SK-N-SH (cell line): ENCODE results near the gene FGF9. TPM values are rescaled to one million over a fixed set of nuclear protein-coding genes. Genes with fewer than 3 reads are reported as not detected.

Source experiments
- CTCF ChIA-PET: fragments of 300-600, 350-600 bp; formaldehyde crosslinking; extraction: SDS; loops from one replicate; lab custom pipeline; 2021; lab: Yijun Ruan, JAX
- POLR2A ChIA-PET: fragments of 350-600 bp; sonication (Branson Sonifier 250); formaldehyde crosslinking; extraction: SDS; loops from one replicate; lab custom pipeline; 2020; ENCODE audit warnings: antibody characterized with exemption, inconsistent platforms; lab: Yijun Ruan, JAX
- DNase-seq: peaks from one replicate; pipeline ENCODE4 v3.0.0; 2012
- H2AFZ ChIP-seq: fragments of 200-600 bp; sonication (generic); 2 replicates; pipeline ENCODE4 v1.8.1; 2016; ENCODE audit warnings: antibody characterized with exemption, mild to moderate bottlenecking, low read depth
- H3F3A ChIP-seq: fragments of 200-600 bp; sonication (generic); replicated peaks from 2 replicates; pipeline ENCODE3; 2016; ENCODE audit warnings: antibody characterized with exemption, mild to moderate bottlenecking; ENCODE audit not compliant: insufficient read depth
- H3K27ac ChIP-seq, 2 experiments: fragments of 200-500 bp in 1 of 2; fragments of 200-600 bp in 1 of 2; sonication (Bioruptor generic) in 1 of 2; sonication (generic), shearing (Covaris generic) in 1 of 2; 2 replicates each; pipeline versions ENCODE4 v1.5.1 to v1.6.1; 2014 to 2016; ENCODE audit warnings: low read depth in 2 of 2, inconsistent platforms in 1 of 2, low read length in 1 of 2, mild to moderate bottlenecking in 1 of 2, mixed read lengths in 1 of 2
- H3K27me3 ChIP-seq: fragments of 200-600 bp; sonication (generic), shearing (Covaris generic); 2 replicates; pipeline ENCODE4 v1.6.1; 2016; ENCODE audit warnings: mixed run types; ENCODE audit not compliant: insufficient read depth
- H3K36me3 ChIP-seq, 2 experiments: fragments of 200-500 bp in 1 of 2; fragments of 200-600 bp in 1 of 2; sonication (Bioruptor generic) in 1 of 2; sonication (generic) in 1 of 2; replicated peaks in 1 of 2; 2 replicates each; pipeline versions ENCODE3 to v1.5.1; 2014 to 2016; ENCODE audit warnings: low read length in 1 of 2, mild to moderate bottlenecking in 1 of 2; ENCODE audit not compliant: insufficient read depth in 2 of 2, control insufficient read depth in 1 of 2
- H3K4me1 ChIP-seq, 2 experiments: fragments of 200-500 bp in 1 of 2; fragments of 200-600 bp in 1 of 2; sonication (Bioruptor generic) in 1 of 2; sonication (generic), shearing (Covaris generic) in 1 of 2; 2 replicates each; pipeline versions ENCODE4 v1.5.1 to v1.6.1; 2014 to 2016; ENCODE audit warnings: low read depth in 1 of 2, low read length in 1 of 2, mixed run types in 1 of 2; ENCODE audit not compliant: insufficient read depth in 2 of 2, control insufficient read depth in 1 of 2
- H3K4me2 ChIP-seq: fragments of 200-600 bp; sonication (generic), shearing (Covaris generic); 2 replicates; pipeline ENCODE4 v1.6.1; 2017; ENCODE audit warnings: mixed run types
- H3K4me3 ChIP-seq, 2 experiments: fragments of 200-500 bp in 1 of 2; fragments of 200-600 bp in 1 of 2; sonication (Bioruptor generic) in 1 of 2; sonication (generic), shearing (Covaris generic) in 1 of 2; 2 replicates each; pipeline versions ENCODE4 v1.5.1 to v1.8.1; 2014 to 2016; ENCODE audit warnings: low read depth in 2 of 2, inconsistent platforms in 1 of 2, low read length in 1 of 2, mild to moderate bottlenecking in 1 of 2, mixed read lengths in 1 of 2, moderate library complexity in 1 of 2
- H3K79me2 ChIP-seq: fragments of 200-600 bp; sonication (generic); 2 replicates; pipeline ENCODE4 v1.8.1; 2017; ENCODE audit warnings: mild to moderate bottlenecking; ENCODE audit not compliant: insufficient read depth
- H3K9ac ChIP-seq: fragments of 200-600 bp; sonication (generic); 2 replicates; pipeline ENCODE4 v1.6.1; 2017; ENCODE audit warnings: mixed run types
- H3K9me2 ChIP-seq: fragments of 200-600 bp; sonication (generic); 2 replicates; pipeline ENCODE4 v1.6.1; 2017; ENCODE audit warnings: mixed run types
- H3K9me3 ChIP-seq: fragments of 200-600 bp; sonication (generic); 2 replicates; pipeline ENCODE4 v1.6.1; 2017; ENCODE audit warnings: mixed run types, mild to moderate bottlenecking, moderate library complexity
- H4K20me1 ChIP-seq: fragments of 200-600 bp; sonication (generic); 2 replicates; pipeline ENCODE4 v1.6.1; 2017; ENCODE audit warnings: mild to moderate bottlenecking, mixed run types; ENCODE audit not compliant: insufficient read depth
- ELF1 ChIP-seq: IDR thresholded peaks from 2 replicates; pipeline ENCODE4 v1.4.0; 2012
- EP300 ChIP-seq, 2 experiments: IDR thresholded peaks; 2 replicates each; pipeline versions ENCODE4 v1.4.0 to v1.6.1; 2012; ENCODE audit warnings: borderline replicate concordance in 1 of 2, low read depth in 1 of 2, low read length in 1 of 2
- EZH2phosphoT487 ChIP-seq: fragments of 200-600 bp; sonication (generic); IDR thresholded peaks from 2 replicates; pipeline ENCODE4 v1.6.1; 2017; ENCODE audit warnings: low read depth, mixed run types, mild to moderate bottlenecking, antibody characterized with exemption, moderate library complexity, borderline replicate concordance
- FOSL2 ChIP-seq: IDR thresholded peaks from 2 replicates; pipeline ENCODE4 v1.4.0; 2012; ENCODE audit warnings: low read depth, mild to moderate bottlenecking, moderate library complexity, borderline replicate concordance
- GABPA ChIP-seq: IDR thresholded peaks from 2 replicates; pipeline ENCODE4 v1.4.0; 2012; ENCODE audit warnings: low read depth, mild to moderate bottlenecking
- GATA2 ChIP-seq: sonication (generic); formaldehyde crosslinking; IDR thresholded peaks from 2 replicates; pipeline ENCODE4 v1.5.0; 2020; ENCODE audit warnings: mild to moderate bottlenecking, missing genetic modification reagents
- MEF2A ChIP-seq: IDR thresholded peaks from 2 replicates; pipeline ENCODE4 v1.4.0; 2012; ENCODE audit warnings: low read depth, borderline replicate concordance
- MXI1 ChIP-seq: IDR thresholded peaks from 2 replicates; pipeline ENCODE4 v1.6.1; 2012; ENCODE audit warnings: mild to moderate bottlenecking, low read depth, low read length, improper control_type of control experiment
- NRF1 ChIP-seq: IDR thresholded peaks from 2 replicates; pipeline ENCODE4 v1.6.1; 2012; ENCODE audit warnings: low read depth, mild to moderate bottlenecking, low read length
- RCOR1 ChIP-seq: fragments of 150-350 bp; IDR thresholded peaks from 2 replicates; pipeline ENCODE4 v1.6.1; 2017; ENCODE audit warnings: antibody characterized with exemption, low read length
- RFX5 ChIP-seq: IDR thresholded peaks from 2 replicates; pipeline ENCODE4 v1.6.1; 2012; ENCODE audit warnings: mild to moderate bottlenecking, improper control_type of control experiment, low read length
- RXRA ChIP-seq: IDR thresholded peaks from 2 replicates; pipeline ENCODE4 v1.4.0; 2012; ENCODE audit warnings: low read depth, mild to moderate bottlenecking, borderline replicate concordance
- SIN3A ChIP-seq: IDR thresholded peaks from 2 replicates; pipeline ENCODE4 v1.6.1; 2012; ENCODE audit warnings: low read depth, mild to moderate bottlenecking, low read length, moderate library complexity, borderline replicate concordance
- TAF1 ChIP-seq: IDR thresholded peaks from 2 replicates; pipeline ENCODE4 v1.6.1; 2012; ENCODE audit warnings: low read depth, mild to moderate bottlenecking, low read length, moderate library complexity, borderline replicate concordance
- TCF12 ChIP-seq: IDR thresholded peaks from 2 replicates; pipeline ENCODE4 v1.4.0; 2012
- WGBS: methylation state at CpG from one replicate; pipeline ENCODE4 v1.1.6; 2017; ENCODE audit warnings: low lambda C conversion rate; 5-methylcytosine and 5-hydroxymethylcytosine counted together
- polyA plus RNA-seq, 3 experiments: library from polyadenylated mRNA; depleted of rRNA; stranded (reverse); fragments of >200 nt; gene quantifications; 2 replicates each; pipeline ENCODE4 v1.2.3, GENCODE V29; 2012
- TF ChIP-seq, protein P1 (sequence below): fragments of 150-350 bp; IDR thresholded peaks from 2 replicates; pipeline ENCODE4 v1.6.1; 2017; ENCODE audit warnings: antibody characterized with exemption, low read length, low read depth, borderline replicate concordance
- TF ChIP-seq, protein P2 (sequence below): IDR thresholded peaks from 2 replicates; pipeline ENCODE4 v1.4.0; 2012; ENCODE audit warnings: low read depth, borderline replicate concordance
- TF ChIP-seq, protein P3 (sequence below): fragments of 200-600 bp; sonication (generic); IDR thresholded peaks from 2 replicates; pipeline ENCODE4 v1.6.1; 2017; ENCODE audit warnings: antibody characterized with exemption, mild to moderate bottlenecking, moderate library complexity

Gene FGF9
- polyA plus RNA-seq, 1 of the 3 experiments (the other 2 are of a cell fraction): not detected

DNA sequence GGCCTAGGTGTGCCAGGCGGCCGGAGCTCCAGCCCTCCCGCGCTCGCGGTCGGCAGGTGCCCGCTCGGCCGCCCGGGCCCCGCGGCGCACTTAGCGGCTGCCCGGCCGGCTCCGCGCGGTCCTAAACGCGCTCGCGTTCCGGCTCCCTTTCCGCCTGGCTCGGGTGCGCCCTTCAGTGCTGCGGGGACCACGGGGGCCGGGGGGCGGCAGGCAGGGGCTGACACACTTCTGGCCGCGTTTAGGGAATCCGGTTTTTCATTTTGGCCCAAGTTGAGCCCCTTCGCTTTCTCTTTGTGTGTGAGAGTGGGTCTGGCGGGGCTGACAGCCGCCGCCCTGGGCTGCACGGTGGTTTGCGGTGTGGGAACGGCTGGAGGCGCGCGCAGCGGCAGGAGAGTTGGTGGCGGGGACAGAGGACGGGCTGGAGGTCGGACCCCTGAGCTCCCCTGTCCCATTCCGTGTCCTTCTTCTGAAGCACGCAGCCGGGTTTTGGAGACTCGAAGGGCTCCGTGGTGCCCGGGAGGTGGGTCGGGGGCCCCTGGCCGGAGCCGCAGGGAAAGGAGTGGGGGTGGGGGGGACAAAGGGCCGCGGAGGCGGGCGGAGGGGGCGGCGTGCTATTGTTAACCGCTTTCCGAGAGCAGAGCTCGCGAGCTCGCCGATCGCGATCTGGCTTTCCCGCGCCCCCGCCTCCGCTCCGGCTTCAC, 3.1 kb downstream of the FGF9 start:
- POLR2A ChIA-PET: no interaction called here
- TF ChIP-seq EZH2phosphoT487 (peak; percentile 80; the same call in 1 of the 2 replicates), MEF2A (no peak)
- TF ChIP-seq, all 33 proteins: peak for 1
- Histone ChIP-seq H3K9me3 (no peaks in the 10 kb centered on the region), H3K27me3 (peaks cover 77% of the 10 kb centered on the region), H2AFZ (no peak overlapping the region), H3K4me2 (peak overlapping the region; percentile 89), H3K4me3 (peak overlapping the region; percentile 49 to 53), H3F3A (peaks cover 7% of the 10 kb centered on the region), H3K27ac (no peak overlapping the region), H3K9ac (no peak overlapping the region), H3K79me2 (no peaks in the 10 kb centered on the region), H3K36me3 (no peaks in the 10 kb centered on the region), H3K4me1 (peaks cover 3 to 8% of the 10 kb centered on the region in 2 experiments; a peak in 3 of 4 replicates), H3K9me2 (no peaks in the 10 kb centered on the region), H4K20me1 (no peaks in the 10 kb centered on the region)
- 0% methylated on average over 18 of the region's 77 CpGs for WGBS
- DNase-seq: peak; percentile 83
- CTCF ChIA-PET: interaction anchor here (1.1 to 1.5 kb wide), 3 partner anchors 10 to 36 kb away, joined by 3 to 6 read pairs (median 4); no protein-coding TSS in a partner anchor

DNA sequence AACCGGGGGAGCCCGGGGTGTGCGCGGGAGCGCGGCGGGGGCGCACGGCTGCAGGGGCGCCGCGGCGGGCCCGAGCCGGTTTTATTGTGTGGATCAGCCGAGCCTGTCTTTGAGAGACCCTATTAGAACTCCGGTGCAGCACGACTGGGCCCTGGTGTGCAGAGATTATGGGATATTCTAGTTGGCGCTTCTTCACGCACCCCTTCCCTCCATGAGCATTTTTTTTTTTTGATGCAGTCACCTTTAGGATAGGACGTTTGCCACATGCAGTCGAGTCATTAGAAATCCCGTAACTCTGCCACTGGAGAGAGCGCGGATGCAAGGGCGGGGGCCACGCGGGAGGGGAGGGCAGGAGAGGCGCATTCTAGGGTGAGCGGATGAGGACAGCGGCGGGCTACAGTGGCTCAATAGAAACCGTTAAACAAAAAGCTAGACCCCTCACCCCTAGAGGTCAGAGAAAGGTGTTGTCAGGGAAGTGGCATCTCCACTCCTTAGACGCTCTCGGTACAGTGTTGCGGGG, 3.7 kb downstream of the FGF9 start:
- CTCF ChIA-PET: interaction anchor here (1.1 to 1.5 kb wide), 3 partner anchors 10 to 36 kb away, joined by 3 to 6 read pairs (median 4); no protein-coding TSS in a partner anchor
- Histone ChIP-seq H3K27me3 (peaks cover 71% of the 10 kb centered on the region), H2AFZ (no peak overlapping the region), H3K36me3 (no peaks in the 10 kb centered on the region), H3K9me3 (no peaks in the 10 kb centered on the region), H3K79me2 (no peaks in the 10 kb centered on the region), H3K4me2 (peak overlapping the region; percentile 50; the same call in 1 of the 2 replicates), H3K9ac (no peak overlapping the region), H4K20me1 (no peaks in the 10 kb centered on the region), H3K27ac (no peak overlapping the region), H3F3A (peaks cover 7% of the 10 kb centered on the region), H3K4me3 (no peak overlapping the region), H3K9me2 (no peaks in the 10 kb centered on the region), H3K4me1 (peaks cover 3 to 8% of the 10 kb centered on the region in 2 experiments; a peak in 3 of 4 replicates)
- WGBS: 1% methylated on average over 25 of the region's 36 CpGs
- peak; percentile 42 for DNase-seq
- TF ChIP-seq, protein P1, sequence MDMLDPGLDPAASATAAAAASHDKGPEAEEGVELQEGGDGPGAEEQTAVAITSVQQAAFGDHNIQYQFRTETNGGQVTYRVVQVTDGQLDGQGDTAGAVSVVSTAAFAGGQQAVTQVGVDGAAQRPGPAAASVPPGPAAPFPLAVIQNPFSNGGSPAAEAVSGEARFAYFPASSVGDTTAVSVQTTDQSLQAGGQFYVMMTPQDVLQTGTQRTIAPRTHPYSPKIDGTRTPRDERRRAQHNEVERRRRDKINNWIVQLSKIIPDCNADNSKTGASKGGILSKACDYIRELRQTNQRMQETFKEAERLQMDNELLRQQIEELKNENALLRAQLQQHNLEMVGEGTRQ: no peak
- no peak for TF ChIP-seq RFX5
- TF ChIP-seq NRF1: no peak
- no peak for TF ChIP-seq MXI1
- no peak for TF ChIP-seq SIN3A
- TF ChIP-seq GABPA: no peak
- no peak for TF ChIP-seq RXRA
- TF ChIP-seq GATA2 (CRISPR knock-in tag): no peak
- TF ChIP-seq EP300 (IDR thresholded peaks at IDR 0.05; ENCODE audit: borderline replicate concordance in 1 of 2, low read depth in 1 of 2, low read length in 1 of 2): no peak
- no peak for TF ChIP-seq TAF1
- TF ChIP-seq RCOR1: no peak
- TF ChIP-seq, protein P2, sequence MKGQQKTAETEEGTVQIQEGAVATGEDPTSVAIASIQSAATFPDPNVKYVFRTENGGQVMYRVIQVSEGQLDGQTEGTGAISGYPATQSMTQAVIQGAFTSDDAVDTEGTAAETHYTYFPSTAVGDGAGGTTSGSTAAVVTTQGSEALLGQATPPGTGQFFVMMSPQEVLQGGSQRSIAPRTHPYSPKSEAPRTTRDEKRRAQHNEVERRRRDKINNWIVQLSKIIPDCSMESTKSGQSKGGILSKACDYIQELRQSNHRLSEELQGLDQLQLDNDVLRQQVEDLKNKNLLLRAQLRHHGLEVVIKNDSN: no peak
- TF ChIP-seq MEF2A: no peak
- TF ChIP-seq FOSL2: no peak
- no peak for TF ChIP-seq TCF12
- TF ChIP-seq, protein P3, sequence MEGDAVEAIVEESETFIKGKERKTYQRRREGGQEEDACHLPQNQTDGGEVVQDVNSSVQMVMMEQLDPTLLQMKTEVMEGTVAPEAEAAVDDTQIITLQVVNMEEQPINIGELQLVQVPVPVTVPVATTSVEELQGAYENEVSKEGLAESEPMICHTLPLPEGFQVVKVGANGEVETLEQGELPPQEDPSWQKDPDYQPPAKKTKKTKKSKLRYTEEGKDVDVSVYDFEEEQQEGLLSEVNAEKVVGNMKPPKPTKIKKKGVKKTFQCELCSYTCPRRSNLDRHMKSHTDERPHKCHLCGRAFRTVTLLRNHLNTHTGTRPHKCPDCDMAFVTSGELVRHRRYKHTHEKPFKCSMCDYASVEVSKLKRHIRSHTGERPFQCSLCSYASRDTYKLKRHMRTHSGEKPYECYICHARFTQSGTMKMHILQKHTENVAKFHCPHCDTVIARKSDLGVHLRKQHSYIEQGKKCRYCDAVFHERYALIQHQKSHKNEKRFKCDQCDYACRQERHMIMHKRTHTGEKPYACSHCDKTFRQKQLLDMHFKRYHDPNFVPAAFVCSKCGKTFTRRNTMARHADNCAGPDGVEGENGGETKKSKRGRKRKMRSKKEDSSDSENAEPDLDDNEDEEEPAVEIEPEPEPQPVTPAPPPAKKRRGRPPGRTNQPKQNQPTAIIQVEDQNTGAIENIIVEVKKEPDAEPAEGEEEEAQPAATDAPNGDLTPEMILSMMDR: no peak
- no peak for TF ChIP-seq ELF1
- POLR2A ChIA-PET: no interaction called here
